HG03439 (cell line): ENCODE results near the gene TXNIP.

ENCODE experiments used
- ATAC-seq: cut with Tn5 transposase; IDR thresholded peaks from one replicate; pipeline ENCODE4 v1.9.1; 2021; ENCODE audit warnings: mild to moderate bottlenecking, moderate library complexity; ENCODE audit not compliant: unreplicated experiment

The TXNIP gene

GRCh38 chr1:145986551-145986950 lies 9.8 kb downstream of the TXNIP start:
- ATAC-seq, result no peak

GRCh38 chr1:145985502-145986439 lies 10.6 kb downstream of the TXNIP start:
- no peak for ATAC-seq

- no peak for ATAC-seq
Observed at GRCh38 chr1:145985129-145985501, 11.3 kb downstream of the TXNIP start.

DNA sequence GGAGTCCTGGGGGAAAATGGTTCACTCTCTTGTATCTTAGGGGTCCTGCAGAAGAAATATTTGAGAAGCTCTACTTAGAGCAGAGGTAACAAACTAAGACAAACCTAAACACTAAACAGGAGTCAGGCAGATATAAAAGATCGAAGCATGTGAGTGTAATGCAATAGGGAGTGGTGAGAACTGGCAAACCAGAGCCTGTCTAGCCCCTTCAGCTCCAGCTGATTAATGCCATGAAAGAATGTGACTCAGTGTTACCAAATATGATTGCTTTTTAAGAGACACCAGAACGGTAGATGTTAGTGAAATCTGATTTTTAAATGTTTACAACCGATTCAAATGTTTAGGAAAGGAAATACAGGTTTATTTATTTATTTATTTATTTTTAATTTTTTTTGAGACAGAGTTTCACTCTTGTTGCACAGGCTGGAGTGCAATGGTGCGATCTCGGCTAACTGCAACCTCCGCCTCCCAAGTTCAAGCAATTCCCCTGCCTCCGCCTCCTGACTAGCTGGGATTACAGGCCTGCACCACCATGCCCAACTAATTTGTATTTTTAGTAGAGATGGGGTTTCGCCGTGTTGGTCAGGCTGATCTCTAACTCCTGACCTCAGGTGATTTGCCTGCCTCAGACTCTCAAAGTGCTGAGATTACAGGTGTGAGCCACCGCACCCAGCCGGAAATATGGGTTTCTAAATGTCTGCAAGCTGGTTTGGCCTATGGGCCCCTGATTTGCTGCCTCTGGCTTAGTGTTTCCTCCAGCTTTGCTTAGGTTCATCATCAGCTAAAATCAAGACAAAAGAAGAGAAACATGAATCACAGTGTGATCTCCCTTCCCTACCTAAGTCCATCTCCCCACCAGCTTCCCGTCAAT lies 12.2 kb downstream of the TXNIP start:
- no peak for ATAC-seq

- no peak for ATAC-seq
Observed at GRCh38 chr1:145983206-145983675, 13.1 kb downstream of the TXNIP start.

DNA sequence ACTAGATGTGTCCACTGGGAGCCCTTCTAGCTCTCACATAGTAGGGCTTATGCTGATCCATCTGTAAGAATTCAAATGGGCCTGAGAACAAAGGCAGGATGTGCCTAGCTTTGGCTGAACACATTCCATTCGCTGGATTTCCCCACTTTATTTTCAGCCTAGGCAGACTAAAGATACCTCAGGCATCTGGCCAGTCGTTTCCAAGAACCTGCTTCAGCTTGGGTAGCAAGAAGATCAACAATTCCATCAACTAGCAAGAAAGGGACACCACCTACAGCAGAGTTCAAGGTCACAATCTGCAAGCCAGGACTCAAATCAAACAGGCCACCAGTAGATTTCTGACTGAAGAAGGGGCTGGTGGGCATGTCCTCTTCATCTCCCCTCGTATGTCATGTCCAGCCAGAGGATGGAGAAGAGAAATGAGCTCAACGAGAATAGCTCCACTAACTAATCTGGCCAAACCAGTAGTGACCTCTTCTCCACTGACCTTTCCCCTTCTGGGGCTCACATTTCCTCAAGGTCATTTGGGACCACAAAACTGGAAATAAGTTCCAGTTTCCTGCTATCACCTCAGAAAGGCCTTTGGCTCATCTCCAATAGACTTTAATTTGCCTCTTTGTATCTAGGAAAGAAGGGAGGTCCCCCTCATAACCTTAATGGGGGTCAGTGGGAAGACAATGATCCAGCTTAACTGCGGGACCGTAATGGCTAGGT lies 14.2 kb downstream of the TXNIP start:
- no peak for ATAC-seq

GRCh38 chr1:145980457-145980994 lies 15.9 kb downstream of the TXNIP start:
- ATAC-seq, result no peak

GRCh38 chr1:145979746-145980456 lies 16.5 kb downstream of the TXNIP start:
- ATAC-seq, result no peak

- peak; percentile 87 for ATAC-seq
Observed at GRCh38 chr1:145978854-145979745, 17.3 kb downstream of the TXNIP start.

DNA sequence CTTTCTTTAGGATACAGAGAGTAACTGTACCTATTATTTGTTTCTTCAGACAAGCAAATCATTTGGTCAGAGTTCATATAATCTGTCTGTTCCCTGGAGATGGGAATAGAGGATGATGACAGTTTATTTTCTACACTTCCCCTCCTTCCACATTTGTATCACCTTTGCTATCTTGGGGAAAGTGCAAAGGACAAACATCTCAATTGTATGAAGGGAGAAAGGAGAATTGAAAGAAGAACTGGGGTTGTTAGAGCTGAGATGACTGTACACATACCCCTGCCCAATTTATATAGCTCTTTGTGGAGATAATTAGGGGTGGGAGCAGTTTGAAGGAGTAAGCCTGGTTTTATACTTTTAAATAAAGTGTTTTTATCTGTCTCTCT lies 17.9 kb downstream of the TXNIP start:
- ATAC-seq, result no peak

DNA sequence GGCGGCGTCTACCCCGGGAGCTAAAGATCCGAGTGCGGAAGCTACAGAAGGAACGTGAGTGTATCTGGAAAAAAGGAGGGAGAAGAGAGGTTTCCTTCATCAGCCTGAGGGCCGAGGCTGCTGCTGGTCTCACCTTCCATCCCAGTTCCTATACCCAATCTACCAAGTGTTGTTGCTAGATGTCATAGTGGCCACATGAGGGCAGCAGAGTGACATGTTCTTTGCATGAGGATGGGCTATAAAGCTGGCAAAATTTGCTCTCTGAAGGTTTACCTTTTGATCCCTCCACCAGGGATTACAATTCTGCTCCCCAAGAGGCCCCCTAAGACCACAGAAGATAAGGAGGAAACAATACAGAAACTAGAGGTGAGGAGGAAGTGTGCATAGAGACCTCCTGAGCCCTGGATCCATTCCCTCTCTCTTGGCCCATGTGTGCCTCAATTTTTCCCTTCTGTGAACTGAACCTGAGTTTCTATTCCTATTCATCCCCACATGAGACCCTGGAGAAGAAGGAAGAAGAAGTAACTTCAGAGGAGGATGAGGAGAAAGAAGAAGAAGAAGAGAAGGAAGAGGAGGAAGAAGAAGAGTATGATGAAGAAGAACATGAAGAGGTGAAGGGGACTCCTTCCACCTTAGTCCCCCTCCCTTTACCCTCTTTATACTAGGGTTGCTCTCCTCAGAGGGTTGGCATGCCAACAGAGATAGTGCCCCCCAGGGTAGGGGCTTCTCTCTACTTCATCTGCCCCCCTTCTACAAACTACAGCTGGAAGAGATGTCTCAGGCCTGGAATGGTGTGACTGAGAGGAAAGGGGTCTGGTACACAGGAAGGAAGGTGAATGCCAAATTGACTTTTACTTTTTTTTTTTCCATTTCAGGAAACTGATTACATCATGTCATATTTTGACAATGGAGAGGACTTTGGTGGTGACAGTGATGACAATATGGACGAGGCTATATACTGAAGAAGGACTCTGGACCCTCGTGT lies 18.6 kb downstream of the TXNIP start:
- ATAC-seq, result peak; percentile 43

DNA sequence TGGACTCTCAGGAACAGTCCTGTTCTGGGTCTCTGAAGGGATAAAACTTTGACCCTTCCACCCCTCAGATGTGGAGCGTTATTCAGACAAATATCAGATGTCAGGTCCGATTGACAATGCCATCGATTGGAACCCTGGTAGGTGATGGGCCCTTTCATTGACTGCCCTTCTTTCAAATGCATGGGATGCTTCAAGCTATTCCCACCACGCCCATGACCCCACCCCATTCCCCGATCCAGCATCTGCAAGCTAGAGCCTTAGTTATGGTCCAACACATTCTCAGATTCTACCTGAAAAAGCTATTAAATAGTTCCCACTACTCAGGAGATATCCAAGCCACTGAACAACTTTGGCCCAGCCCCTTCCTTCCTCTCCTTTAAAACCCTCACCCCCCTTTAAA lies 19.4 kb downstream of the TXNIP start:
- no peak for ATAC-seq

DNA sequence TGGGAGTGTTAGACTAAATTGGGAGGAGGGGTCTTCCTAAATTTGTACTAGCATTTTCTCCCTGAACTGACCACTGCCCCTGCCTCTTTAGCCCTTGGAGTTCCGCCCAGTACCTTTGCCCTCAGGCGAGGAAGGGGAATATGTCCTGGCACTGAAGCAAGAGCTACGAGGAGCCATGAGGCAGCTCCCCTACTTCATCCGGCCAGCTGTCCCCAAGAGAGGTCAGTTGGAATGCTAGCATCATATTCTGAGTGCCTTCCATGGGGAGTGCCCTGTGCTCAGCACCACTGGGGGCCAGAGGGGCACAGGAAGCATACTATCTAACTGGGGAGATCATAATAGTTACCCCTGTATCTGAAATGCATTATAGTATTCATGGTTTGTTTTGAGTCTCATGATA lies 21.2 kb downstream of the TXNIP start:
- ATAC-seq, result no peak

GRCh38 chr1:145974721-145975120 lies 21.7 kb downstream of the TXNIP start:
- no peak for ATAC-seq

- ATAC-seq, result no peak
Observed at GRCh38 chr1:145972580-145972979, 23.8 kb downstream of the TXNIP start.

- ATAC-seq, result no peak
Observed at GRCh38 chr1:145967288-145967687, 29.1 kb downstream of the TXNIP start.

DNA sequence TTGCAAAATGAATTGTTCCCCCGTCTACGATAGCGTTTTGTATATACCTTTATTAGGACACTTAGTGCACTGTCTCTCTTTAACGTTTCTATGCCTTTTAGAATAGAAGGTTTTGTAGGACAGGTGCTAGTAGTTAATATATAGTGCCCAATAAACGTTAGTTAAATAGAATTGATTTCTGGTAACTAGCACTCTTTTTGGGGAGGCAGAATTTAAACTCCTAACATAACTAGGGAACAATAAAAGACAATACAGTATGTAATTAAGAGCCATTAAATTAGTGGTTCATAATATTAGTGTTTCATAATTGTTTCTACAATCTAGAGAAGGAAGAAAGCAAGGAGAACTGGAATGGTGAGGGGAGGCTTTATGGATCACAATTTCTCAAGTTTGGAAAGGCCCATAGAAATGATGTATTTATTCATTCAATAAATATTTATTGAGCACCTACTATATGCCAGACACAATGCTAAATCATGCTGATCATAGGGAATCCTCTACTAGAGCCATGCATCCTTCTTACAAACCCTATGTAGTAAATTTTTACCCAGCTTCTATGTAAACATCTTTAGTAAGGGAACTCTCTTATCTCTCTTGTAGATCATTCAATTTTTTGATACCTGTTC lies 31.1 kb downstream of the TXNIP start:
- no peak for ATAC-seq
